Liver (tissue), 3 donors: ENCODE measurements around the gene GPC1.

Experiments used
- CTCF ChIP-seq: fragments of 150-350 bp; IDR thresholded peaks from 2 replicates; pipeline ENCODE4 v1.5.1; 2017; ENCODE audit warnings: improper control_type of control experiment, low read depth, low read length; ENCODE audit not compliant: missing input control
- TAF1 ChIP-seq: conservative IDR thresholded peaks from 2 replicates; pipeline ENCODE4 v1.6.1; 2016; ENCODE audit warnings: antibody characterized with exemption, mild to moderate bottlenecking
- donor health status: healthy.
- donor health status: healthy.

- TF ChIP-seq CTCF = no peak
- TF ChIP-seq TAF1 = no peak
Measured at GRCh38 chr2:240404174-240404852, 31.1 kb upstream of the GPC1 start.
